Stimulated activated CD4-positive, alpha-beta T cell treated with anti-CD3 and anti-CD28 coated beads, Interleukin-12 subunit alpha, Interleukin-12 subunit beta, amount 100 ng/mL, for 24 hours (primary cell): ENCODE data around the gene PTPRD.

Source experiments
- DNase-seq, 2 experiments: peaks; one replicate each; pipeline ENCODE4 v3.0.0-alpha.2; 2020; ENCODE audit warnings: low read depth in 2 of 2

PTPRD gene

GRCh38 chr9:9893837-9894236 lies 719.0 kb downstream of the PTPRD start:
- DNase-seq: no peak

GRCh38 chr9:9892217-9892616 lies 720.6 kb downstream of the PTPRD start:
- no peak for DNase-seq

DNA sequence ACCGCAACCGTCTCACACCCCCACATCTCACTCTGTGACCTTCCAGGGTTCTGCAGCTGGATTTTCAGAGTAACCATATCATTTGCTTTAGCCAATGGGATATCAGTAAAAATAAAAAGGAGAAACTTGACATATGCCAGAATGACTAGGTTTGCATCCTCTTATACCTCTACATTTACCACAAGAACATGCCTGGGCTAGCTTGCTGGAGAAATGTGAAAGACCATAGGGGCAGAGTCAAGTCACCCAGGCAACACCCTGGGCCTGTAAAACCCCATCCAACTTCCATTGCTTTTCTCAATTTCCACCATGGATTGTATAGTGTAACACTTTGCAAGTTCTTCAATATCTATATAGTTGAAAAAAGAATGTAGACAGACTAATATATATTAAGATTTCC lies 731.1 kb downstream of the PTPRD start:
- no peak for DNase-seq

- DNase-seq: no peak
These were observed 738.5 kb downstream of the PTPRD start for GRCh38 chr9:9874270-9874669.

DNA sequence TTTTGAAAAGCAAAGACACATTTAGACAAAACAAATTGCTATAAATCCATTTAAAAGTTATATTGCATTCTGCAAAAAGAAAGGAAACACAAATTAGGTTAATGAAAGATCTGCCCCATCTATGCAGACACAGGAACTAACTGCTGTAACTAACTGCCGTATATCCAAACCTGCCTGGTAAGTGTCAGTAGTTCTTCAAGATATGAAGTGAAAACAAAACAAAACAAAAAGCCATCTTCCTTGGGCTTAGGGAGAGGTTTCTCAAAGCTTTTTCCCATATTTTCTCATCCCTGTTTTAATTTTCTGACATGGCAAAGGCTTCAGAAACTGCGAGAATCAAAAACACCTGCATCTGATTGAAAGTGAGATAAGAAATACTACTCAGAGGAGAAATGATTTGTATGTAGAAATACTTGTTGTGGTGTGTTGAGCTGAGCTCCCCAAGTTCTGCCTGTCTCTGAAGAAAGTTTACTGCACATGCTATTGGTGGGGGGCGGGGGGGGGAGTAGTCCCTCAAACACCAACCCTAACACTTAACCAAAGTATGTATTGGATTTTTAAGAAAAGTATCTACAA lies 750.5 kb downstream of the PTPRD start:
- DNase-seq: no peak

DNA sequence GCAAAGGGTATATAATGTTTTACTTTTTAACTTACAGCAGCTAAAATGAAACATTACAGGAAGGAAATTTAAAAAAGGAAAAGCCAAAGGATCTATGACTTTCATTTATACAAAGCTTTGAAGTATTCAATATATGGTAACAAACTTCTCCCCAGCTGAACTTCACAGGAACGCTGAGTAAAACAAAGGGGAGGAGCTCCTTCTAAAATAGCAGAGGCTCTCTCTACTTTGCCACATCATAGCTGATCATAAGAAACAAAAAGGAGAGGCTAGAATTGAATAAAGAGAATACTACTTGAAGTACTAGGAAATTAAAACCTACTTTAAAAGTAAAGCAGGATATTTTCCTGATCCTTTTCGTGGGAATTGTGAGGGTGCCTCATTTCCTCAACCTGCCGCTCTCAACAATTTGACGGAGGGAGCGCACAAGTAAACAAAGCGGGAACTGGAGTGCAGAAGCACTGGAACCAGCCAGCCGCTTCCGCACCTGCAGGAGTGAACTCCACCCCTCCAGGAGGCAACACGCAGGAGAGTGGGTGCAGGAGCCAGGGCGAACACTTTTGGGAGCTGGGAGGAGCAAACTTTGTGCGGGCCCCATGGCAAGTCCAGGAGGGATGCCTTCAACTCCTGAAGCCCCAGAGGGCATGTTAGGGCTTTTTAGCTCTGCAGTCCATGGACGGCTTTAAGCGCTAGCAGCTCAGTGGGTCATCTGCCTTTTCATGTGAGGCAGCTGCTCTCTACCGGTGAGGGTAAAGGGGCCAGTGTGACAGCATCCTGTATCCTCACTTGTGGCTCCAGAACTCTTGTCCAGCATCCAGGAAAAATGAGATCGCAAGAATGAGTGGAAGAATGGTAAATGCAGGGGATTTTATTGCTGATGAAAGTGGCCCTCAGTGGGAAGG lies 757.4 kb downstream of the PTPRD start:
- no peak for DNase-seq

DNA sequence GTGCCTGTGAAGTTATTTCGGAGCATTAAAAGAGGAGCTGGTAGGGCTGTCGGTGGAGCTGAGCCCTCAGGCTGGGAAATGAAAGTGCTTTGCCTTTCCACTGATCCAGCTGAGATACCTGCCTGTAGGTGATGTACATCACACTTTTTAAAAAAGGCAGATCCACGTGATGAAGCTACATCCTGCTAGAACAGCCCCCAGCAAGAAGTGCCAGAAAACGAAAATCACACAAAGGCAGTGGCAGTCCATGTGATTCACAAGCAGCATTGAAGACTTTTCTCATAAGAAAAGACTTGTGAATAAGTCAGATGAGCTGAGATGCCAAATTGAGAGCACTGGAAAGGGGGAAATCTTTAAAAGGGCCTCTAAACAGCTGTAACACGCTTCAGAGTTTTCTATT lies 765.1 kb downstream of the PTPRD start:
- no peak for DNase-seq

- no peak for DNase-seq
These were observed 766.2 kb downstream of the PTPRD start for GRCh38 chr9:9846557-9846956.

DNA sequence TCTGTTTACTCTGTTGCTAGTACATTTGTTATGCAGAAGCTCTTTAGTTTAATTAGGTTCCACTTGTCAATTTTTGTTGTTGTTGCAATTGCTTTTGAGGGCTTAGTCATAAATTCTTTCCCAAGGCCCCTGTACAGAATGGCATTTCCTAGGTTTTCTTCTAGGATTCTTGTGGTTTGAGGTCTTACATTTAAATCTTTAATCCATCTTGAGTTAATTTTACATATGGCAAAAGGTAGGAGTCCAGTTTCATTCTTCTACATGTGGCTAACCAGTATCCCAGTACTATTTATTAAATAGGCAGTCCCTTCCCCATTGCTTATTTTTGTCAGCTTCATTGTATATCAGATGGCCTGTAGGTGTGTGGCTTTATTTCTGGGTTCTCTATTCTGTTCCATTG lies 792.4 kb downstream of the PTPRD start:
- no peak for DNase-seq

- DNase-seq: no peak
These were observed 792.9 kb downstream of the PTPRD start for GRCh38 chr9:9819886-9820285.

- no peak for DNase-seq
These were observed 795.6 kb downstream of the PTPRD start for GRCh38 chr9:9817176-9817575.

DNA sequence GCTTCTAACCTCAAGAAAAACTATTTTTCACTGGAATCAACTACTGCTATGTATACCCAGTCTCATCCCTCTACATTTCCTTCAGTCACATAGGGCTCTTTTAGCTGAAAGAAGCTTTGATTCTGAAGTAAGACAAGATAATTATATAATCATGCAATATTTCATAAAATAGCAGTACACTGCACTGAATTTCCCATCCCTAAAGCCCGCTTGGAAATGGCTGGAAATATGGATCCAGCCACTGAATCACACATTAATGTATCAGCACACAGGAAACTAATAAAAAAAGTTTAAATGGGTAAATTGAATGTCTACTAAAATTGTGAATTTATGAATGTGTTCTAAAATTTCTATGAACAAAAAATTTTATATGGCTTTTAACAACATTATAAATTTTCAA lies 808.7 kb downstream of the PTPRD start:
- no peak for DNase-seq

DNA sequence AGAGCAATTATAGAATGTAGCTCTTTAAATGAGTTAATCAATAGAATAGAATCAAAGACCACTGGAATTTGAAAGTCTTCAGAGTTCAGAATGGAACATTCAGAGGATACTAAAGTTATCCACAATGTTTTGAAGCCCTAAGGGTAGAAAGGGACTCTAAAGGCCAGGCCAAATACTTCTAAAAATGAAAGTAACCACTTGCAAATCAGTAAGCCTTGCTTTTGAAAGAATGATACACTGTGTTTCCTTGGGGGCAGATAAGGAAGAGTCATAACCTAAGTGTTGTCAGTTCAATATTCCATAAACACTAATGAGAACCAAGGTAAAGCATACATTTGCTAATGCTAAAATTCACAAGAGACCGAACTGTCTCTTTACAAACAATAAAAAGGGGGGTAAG lies 813.5 kb downstream of the PTPRD start:
- no peak for DNase-seq

DNA sequence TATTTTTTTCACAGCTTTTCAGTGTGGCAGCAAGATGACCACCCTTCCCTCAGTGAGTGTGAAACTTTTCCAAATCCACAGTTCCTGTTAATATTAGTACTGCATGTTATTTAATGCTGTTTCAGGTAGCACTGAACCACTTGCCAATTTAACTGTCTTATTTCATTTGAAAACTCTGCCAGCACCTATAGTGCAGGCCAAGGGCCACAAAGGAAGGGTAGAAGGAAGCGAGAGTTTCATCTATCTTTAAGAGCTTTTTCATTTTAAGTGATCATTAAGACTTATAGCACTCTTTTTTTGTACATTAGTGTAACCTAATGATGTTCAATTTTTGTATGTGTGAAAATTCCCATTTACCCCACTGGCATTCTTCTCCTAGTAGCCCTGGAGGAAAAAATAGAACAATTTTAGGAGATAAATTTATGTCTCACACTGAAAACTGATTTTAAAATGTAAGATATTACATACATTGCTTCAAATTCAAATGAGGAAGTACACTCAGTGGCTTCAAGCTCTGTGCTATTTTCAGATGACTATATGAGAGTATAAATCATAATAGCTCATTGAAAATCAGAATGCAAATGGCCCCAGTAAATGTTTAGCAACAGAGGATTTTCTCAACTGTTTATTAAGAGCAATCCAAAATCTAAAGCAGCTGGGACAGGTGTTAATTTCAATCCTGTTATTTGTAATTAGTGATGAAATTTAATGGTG lies 820.5 kb downstream of the PTPRD start:
- no peak for DNase-seq

DNA sequence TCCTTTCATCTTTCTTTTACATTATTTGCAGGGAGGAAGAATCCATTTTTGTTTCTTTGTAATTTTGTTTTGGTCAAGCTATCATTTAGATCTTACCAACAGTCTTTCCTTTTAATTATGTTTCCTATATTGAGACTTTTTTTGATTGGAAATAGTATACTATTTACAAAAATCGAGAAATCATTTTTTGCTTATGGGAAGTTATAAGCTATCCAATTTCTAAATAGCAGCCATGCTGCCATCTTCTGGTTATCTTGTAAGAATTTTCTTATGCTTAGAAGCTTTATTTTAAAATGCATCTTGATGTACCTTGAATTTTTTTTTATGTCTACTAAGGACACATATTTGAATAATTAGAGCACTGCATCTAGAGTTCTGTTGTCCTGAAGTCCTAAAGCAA lies 821.2 kb downstream of the PTPRD start:
- DNase-seq: no peak

GRCh38 chr9:9790216-9790872 lies 822.5 kb downstream of the PTPRD start:
- no peak for DNase-seq

DNA sequence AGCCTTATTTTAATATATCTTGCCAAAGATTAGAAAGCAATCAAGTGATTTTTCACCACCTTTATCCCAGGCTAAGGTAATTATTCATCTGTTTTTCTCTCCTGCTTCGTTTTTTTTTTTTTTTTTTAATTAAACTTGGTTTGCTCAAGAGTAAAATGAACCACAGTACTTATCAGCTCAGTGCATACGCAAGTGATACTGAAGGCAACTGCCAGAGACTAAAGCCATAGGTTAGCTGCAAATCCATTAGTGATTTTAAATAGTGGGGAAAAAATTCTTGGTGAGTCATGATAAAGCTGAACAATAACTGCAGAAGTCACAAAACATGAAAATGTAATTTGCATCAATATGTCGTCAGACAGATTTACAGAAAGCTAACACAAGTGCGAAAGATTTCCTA lies 829.1 kb downstream of the PTPRD start:
- DNase-seq: no peak

DNA sequence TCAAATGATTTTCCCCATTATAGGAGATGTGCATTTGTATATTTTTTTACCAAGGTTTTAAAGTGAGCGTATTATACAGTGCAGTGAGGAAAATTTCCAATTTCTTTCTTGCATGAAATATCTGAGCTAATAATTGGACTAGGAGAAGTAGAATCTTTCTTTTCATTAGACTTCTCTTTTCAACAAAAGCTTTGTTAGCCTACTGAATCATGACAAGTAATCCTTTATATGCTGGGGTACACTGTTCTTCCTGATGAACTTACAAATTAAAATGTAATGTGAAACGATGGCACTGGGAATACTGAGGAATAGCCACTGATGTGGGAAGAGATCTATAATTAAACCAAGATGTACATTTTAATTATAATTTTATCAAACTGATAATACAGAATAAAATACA lies 829.6 kb downstream of the PTPRD start:
- no peak for DNase-seq

DNA sequence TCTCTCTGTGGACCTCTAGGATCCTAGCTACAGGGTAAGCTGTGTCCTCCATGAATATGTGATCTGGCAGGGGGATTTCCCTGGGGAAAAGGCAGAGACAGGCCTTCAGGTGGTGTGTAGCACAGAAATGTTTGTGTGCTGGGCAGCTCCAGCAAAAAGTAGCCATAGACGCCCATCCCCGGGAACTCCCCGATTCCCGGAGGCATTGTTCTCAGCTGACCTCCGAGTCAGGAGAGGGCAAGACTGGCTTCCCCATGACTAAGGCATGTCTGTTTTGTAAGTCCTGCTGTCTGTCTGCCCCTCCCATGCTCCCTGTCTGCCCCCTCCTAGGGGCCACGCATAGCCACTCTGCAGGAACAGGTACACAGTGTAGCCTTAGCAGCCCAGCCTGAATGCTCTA lies 834.5 kb downstream of the PTPRD start:
- DNase-seq: no peak

GRCh38 chr9:9774471-9774870 lies 838.3 kb downstream of the PTPRD start:
- no peak for DNase-seq

DNA sequence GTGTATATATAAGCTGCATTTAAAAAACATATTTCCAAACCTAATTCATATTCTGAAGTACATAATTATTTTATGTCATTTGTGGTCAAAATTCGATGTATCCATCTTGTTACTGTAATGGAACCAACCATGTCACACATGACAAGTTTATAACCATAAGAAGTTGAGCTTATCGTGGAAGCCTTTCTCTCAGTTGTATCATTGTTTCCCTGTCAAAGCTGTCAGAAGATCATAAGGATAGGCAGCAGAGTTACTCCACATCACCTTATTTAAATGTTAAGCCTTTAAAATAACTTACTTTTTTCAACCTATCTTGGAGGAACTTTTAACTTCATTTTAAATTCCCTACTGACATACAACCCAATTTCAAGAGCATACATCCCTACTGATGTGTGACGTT lies 841.5 kb downstream of the PTPRD start:
- DNase-seq: no peak

GRCh38 chr9:9764821-9765220 lies 848.0 kb downstream of the PTPRD start:
- DNase-seq: no peak
